ENCODE results near the gene OGFOD3. TPM values are rescaled to one million over a fixed set of nuclear protein-coding genes. Genes with fewer than 3 reads are reported as not detected.

The OGFOD3 gene
- total RNA-seq, result 25.5 TPM

GRCh38 chr17:82418001-82418986 is at the start of gene OGFOD3, which contains the start of gene HEXD:
TSS of gene OGFOD3 (minus strand) at chr17:82418586. CDS start at chr17:82418485, 101 bp downstream.
TSS of gene HEXD (plus strand) at chr17:82418347. CDS start at chr17:82419800, 1,453 bp downstream.
- H3K36me3 ChIP-seq, result peaks cover 0 to 13% of the 10 kb centered on the region in 2 donors
- peak within 1 kb of the TSS; percentile 84 for H3K27ac ChIP-seq
- H3K9me3 ChIP-seq, result no peaks in the 10 kb centered on the region
- TF ChIP-seq CTCF (IDR thresholded peaks at IDR 0.05), result no peak
- peak in 1 of 2 donors; percentile 38 for TF ChIP-seq POLR2A (IDR thresholded peaks at IDR 0.05)
- peak in 1 of 2 donors; percentile 48 for TF ChIP-seq POLR2AphosphoS5 (IDR thresholded peaks at IDR 0.05; ENCODE audit: insufficient read depth in 1 of 2, low read depth in 1 of 2)
- intact Hi-C loops (cut with DNase I), result loop anchor here (2.0 kb wide), 1 partner anchor 75 kb away; no protein-coding TSS in a partner anchor
- peak within 1 kb of the TSS; percentile 79 to 83 for H3K4me3 ChIP-seq
- H3K4me1 ChIP-seq, result peaks cover 25% of the 10 kb centered on the region
- DNase-seq (ENCODE audit: extremely low spot score in 2 of 2), result no peak
- no peaks in the 10 kb centered on the region for H3K27me3 ChIP-seq

GRCh38 chr17:82465023-82465603 is 46.7 kb upstream of the OGFOD3 start:
- Histone ChIP-seq H3K36me3 (peaks cover 0 to 60% of the 10 kb centered on the region in 2 donors), H3K27me3 (no peaks in the 10 kb centered on the region), H3K9me3 (no peaks in the 10 kb centered on the region), H3K4me3 (no peak overlapping the region), H3K4me1 (no peaks in the 10 kb centered on the region), H3K27ac (no peak overlapping the region)
- TF ChIP-seq POLR2AphosphoS5 (IDR thresholded peaks at IDR 0.05; ENCODE audit: insufficient read depth in 1 of 2, low read depth in 1 of 2) (no peak), CTCF (IDR thresholded peaks at IDR 0.05) (no peak), POLR2A (IDR thresholded peaks at IDR 0.05) (no peak)
- DNase-seq (ENCODE audit: extremely low spot score in 2 of 2), result no peak
- intact Hi-C loops (cut with DNase I), result no loop called here

- H3K9me3 ChIP-seq, result no peaks in the 10 kb centered on the region
- H3K27me3 ChIP-seq, result no peaks in the 10 kb centered on the region
- intact Hi-C loops (cut with DNase I), result no loop called here
- peaks cover 0 to 55% of the 10 kb centered on the region in 2 donors for H3K36me3 ChIP-seq
- peaks cover 3% of the 10 kb centered on the region for H3K4me1 ChIP-seq
- no peak overlapping the region for H3K4me3 ChIP-seq
- no peak overlapping the region for H3K27ac ChIP-seq
- no peak for TF ChIP-seq CTCF (IDR thresholded peaks at IDR 0.05)
- no peak for TF ChIP-seq POLR2A (IDR thresholded peaks at IDR 0.05)
- no peak for TF ChIP-seq POLR2AphosphoS5 (IDR thresholded peaks at IDR 0.05; ENCODE audit: insufficient read depth in 1 of 2, low read depth in 1 of 2)
- no peak for DNase-seq (ENCODE audit: extremely low spot score in 2 of 2)
These were observed 46.2 kb upstream of the OGFOD3 start for GRCh38 chr17:82464567-82464929.

GRCh38 chr17:82463925-82464566 is 45.7 kb upstream of the OGFOD3 start:
- H3K9me3 ChIP-seq, result no peaks in the 10 kb centered on the region
- H3K27ac ChIP-seq, result no peak overlapping the region
- peaks cover 8% of the 10 kb centered on the region for H3K4me1 ChIP-seq
- no peaks in the 10 kb centered on the region for H3K27me3 ChIP-seq
- H3K36me3 ChIP-seq, result peaks cover 0 to 50% of the 10 kb centered on the region in 2 donors
- no peak overlapping the region for H3K4me3 ChIP-seq
- peak in 1 of 2 donors; percentile 74 for DNase-seq (ENCODE audit: extremely low spot score in 2 of 2)
- TF ChIP-seq POLR2AphosphoS5 (IDR thresholded peaks at IDR 0.05; ENCODE audit: insufficient read depth in 1 of 2, low read depth in 1 of 2), result no peak
- no peak for TF ChIP-seq CTCF (IDR thresholded peaks at IDR 0.05)
- TF ChIP-seq POLR2A (IDR thresholded peaks at IDR 0.05), result no peak
- intact Hi-C loops (cut with DNase I), result no loop called here

All from vagina (tissue), 2 donors.